ENCODE data around the gene SSTR3. TPM values are rescaled to one million over a fixed set of nuclear protein-coding genes. Genes with fewer than 3 reads are reported as not detected.
"Not testable (repeated sequence)": the region's sequence is repeated elsewhere in the genome, so short reads cannot be mapped to it uniquely, and the experiment has no call there.

The SSTR3 gene
- polyA plus RNA-seq, 1 donor: not detected

- no peak for DNase-seq
Measured at GRCh38 chr22:37179622-37180420, 32.5 kb downstream of the SSTR3 start.

- no peak for DNase-seq
Measured at GRCh38 chr22:37179126-37179470, 33.2 kb downstream of the SSTR3 start.

GRCh38 chr22:37178350-37179125 is 33.7 kb downstream of the SSTR3 start:
- DNase-seq: no peak

GRCh38 chr22:37177755-37178154 is 34.5 kb downstream of the SSTR3 start:
- no peak for DNase-seq

GRCh38 chr22:37177221-37177620 is 35.1 kb downstream of the SSTR3 start:
- no peak for DNase-seq

- DNase-seq: peak; percentile 93
Measured at GRCh38 chr22:37176464-37177061, 35.7 kb downstream of the SSTR3 start.

GRCh38 chr22:37175414-37176281 is 36.6 kb downstream of the SSTR3 start:
- no peak for DNase-seq

- DNase-seq: no peak
Measured at GRCh38 chr22:37174964-37175363, 37.3 kb downstream of the SSTR3 start.

GRCh38 chr22:37173709-37174108 is 38.6 kb downstream of the SSTR3 start:
- DNase-seq: peak; percentile 66

- DNase-seq: no peak
Measured at GRCh38 chr22:37172266-37173245, 39.7 kb downstream of the SSTR3 start.

GRCh38 chr22:37171662-37172061 is 40.6 kb downstream of the SSTR3 start:
- no peak for DNase-seq

GRCh38 chr22:37170689-37171405 is 41.4 kb downstream of the SSTR3 start:
- not testable (repeated sequence) for DNase-seq

- DNase-seq: no peak
Measured at GRCh38 chr22:37169947-37170688, 42.2 kb downstream of the SSTR3 start.

- DNase-seq: no peak
Measured at GRCh38 chr22:37169406-37169805, 42.9 kb downstream of the SSTR3 start.

GRCh38 chr22:37167981-37168647 is 44.2 kb downstream of the SSTR3 start:
- no peak for DNase-seq

- no peak for DNase-seq
Measured at GRCh38 chr22:37167176-37167980, 44.9 kb downstream of the SSTR3 start.

- peak; percentile 86 for DNase-seq
Measured at GRCh38 chr22:37166675-37167066, 45.6 kb downstream of the SSTR3 start.

GRCh38 chr22:37165940-37166674 is 46.2 kb downstream of the SSTR3 start:
- DNase-seq: no peak

Data from hindlimb muscle (tissue), 1 donor.